IPS DF 4.7 (cell line): Measurements from ENCODE around the gene NEK11.
A peak's percentile ranks its signal among the peaks of the same experiment; 100 is the strongest.

Experiments
- DNase-seq: peaks from one replicate; pipeline ENCODE4 v3.0.0-alpha.2; 2013; ENCODE audit warnings: low spot score; ENCODE audit errors: extremely low read depth

The NEK11 gene

DNA sequence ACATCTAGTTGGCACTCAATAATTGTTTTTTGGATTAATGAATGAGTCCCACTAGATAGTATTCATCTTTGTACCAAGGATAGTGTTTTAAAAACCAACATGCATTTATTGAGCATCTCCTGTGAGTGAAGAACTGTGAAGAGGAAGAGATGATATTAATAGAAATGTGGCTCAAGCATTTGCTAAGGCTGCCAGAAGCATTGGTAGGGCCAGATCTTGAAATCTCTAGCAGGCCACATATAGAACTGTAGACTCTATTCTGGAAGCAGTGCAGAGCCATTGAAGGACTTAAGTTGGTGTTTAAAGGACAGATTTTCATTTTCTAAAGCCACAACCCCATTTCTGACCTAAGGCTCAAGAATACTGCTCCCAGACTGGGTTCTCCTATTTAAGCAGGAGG lies 99.0 kb downstream of the NEK11 start:
- no peak for DNase-seq

DNA sequence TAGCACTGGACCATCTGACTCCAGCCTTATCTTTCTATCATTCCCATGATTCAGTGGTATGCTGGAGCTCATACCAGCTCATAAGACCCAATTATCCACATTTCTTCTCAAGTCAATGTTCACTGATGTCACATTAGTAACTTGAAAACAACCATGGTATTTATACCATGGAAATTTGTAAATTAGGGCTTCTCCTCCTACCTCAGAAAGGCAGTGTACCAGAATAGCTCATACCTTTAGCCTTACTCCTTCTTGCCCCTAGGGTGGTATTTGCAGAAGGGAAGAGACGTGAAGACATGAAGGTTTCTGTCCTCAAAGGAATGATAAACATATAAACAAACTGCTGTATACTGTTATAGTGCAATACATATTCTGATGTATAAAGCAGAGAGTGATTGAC lies 114.2 kb downstream of the NEK11 start:
- no peak for DNase-seq

DNA sequence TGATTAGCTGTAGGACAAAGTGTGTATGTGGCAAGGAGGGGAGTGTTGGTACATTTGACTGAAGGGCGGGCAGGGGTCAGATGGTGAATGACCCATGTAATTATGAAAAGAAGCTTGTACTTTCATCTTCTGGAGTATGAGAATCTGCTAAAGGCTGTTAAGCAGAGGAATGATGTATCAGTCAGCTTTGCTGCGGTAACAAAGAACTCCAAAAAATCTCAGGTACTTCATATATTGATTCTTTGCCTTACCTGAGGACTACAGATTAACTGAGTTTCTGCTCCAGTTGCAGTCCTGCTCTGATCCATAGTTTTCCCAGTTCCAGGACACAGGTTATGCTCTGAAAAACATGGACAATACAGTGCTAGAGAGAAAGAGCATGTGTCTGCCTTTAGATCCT lies 115.1 kb downstream of the NEK11 start:
- DNase-seq = no peak

DNA sequence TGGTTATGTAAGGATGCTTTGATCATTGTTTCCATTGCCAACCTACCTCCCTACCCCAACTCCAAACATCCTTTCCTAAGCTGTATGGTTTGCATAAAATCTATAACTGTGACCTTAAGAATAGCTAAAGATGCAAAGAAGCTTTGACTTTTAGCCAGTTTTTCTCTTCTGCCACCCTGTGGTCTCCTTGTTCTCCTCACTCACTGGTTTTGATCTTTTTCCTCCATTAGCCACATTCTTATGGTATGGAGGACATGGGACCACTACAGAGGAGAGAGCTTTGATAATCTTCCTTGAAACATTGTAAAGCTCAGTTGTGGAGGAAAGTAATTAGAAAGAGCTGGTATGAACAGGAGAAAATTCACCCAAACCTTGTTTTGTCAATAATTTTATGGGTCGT lies 115.9 kb downstream of the NEK11 start:
- DNase-seq = no peak

DNA sequence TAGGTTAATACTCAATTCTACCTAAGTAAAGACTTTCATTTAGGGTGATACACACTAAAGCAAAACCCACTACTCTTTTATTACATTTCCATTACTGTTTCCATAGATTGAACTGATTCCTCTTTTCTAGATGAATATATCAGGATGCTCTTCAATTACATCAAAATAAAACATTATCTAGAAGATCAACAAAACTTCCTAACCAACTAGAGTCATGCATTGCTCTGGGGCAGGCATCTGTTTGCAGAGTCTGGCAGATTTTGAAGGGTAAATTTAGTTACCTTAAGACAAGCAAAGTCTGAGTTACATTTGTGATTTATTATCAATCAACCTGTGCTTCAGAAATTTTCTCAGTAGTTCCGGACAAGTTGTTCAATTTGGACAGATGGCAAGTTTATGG lies 117.1 kb downstream of the NEK11 start:
- no peak for DNase-seq

DNA sequence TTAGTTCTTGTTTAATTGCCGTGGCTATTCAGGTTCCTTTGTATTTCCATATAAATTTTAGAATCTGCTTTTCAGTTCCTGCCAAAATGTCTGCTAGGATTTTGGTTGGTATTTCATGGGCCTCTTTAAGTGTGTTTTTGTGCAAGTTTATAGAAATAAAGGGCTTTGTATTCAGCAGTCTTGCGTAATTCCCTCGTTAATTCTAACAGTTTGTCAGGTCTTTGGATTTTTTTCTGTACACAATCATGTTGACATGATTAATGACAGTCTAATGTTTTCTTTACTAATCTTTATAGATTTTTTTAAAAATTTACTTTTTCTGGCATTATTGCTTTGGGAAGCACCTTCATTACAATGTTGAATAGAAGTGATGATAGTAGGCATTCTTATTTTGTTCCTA lies 120.9 kb downstream of the NEK11 start:
- no peak for DNase-seq

DNA sequence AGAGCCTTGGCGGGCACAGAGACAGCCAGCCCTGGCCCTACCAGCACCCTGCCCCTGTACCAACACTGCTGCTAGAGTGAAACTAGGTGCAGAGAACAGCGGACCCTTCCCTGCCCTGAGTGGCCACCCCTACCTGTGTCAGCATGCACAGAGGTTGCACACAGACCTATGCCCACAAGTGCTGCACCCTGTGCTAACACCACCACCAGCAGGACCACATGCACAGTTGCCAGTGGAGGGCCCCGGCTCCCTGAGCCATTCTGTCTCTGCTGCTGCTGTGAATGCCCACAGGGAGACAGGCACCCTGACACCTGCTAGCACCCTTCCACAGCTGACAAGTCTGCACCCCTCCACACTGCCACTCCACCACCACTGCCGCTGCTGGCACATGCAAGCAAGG lies 131.8 kb downstream of the NEK11 start:
- no peak for DNase-seq

DNA sequence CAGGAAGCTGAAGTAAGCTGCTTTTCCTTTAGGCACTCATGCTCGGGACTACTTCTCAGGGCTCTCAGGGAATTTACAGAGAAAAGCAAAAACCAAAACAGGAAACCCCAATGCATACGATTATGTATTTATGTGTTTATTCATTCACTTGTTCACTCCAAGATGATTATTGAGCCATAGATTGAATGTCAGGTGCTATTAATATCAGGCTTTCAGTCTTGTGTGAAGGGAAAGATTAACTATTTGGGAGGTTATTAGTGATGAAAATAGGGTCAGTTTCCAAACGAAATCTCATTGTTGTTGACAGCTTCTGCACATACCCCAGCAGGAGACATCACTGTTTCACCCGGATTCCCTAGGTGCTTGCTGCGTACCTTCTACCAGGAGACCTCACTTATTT lies 135.8 kb downstream of the NEK11 start:
- no peak for DNase-seq

DNA sequence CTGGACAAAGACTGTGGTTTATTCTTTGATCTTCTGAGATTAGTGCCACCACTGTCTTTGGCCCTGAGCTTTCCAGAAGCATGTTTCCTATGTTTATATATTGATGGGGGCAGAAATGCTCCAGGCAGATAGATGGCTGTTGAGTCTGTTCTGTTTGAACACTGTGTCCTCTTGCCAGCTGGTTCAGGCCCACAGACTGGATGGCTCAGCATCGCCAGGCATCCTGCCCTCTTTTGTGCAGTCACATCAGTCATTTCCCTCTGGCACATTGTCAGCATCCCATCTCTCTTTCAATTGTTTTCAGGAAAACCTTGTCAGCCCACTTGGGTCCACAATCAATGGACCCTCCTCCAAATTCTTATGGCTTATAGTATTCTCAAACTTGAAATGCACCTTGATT lies 141.2 kb downstream of the NEK11 start:
- no peak for DNase-seq

DNA sequence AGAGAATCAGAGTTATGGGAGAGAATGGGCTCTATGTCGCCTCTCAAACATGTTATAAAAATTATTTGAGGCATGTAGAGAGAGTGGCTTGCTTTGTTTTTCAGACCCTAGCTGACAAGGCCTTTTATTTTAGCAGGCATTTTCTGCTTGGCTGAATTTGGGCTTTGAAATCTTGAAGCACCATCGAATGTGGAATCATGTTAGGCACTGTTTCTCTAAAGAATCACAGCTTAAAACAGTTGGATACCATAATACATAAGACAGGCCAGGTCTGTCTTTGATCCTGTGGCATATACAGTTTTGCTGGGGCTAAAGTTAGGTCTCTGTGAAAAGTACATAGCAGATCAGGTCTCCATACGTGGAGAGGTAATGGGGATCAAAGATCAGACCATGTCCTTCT lies 142.7 kb downstream of the NEK11 start:
- DNase-seq = no peak

DNA sequence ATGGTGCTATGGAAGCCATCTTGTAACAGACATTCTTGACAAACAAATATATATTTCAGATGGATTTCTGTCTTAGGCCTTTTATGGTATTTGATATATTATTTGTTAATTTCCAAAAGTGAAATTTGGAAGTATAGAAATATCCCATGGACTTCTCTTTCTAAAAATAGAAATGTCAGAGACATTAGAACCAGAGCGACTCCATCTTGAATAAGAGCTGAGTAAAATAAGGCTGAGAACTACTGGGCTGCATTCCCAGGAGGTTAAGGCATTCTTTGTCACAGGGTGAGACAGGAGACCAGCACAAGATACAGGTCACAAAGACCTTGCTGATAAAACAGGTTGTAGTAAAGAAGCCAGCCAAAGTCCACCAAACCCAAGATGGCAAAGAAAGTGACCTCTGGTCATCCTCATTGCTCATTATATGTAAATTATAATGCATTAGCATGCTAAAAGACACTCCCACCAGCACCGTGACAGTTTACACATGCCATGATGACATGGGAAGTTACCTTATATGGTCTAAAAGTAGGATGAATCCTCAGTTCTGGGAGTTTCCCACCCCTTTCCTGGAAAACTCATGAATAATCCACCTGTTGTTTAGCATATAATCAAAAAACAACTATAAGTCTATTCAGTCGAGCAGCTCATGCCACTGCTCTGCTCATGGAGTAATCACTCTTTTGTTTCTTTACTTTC lies 146.0 kb downstream of the NEK11 start:
- DNase-seq = no peak

DNA sequence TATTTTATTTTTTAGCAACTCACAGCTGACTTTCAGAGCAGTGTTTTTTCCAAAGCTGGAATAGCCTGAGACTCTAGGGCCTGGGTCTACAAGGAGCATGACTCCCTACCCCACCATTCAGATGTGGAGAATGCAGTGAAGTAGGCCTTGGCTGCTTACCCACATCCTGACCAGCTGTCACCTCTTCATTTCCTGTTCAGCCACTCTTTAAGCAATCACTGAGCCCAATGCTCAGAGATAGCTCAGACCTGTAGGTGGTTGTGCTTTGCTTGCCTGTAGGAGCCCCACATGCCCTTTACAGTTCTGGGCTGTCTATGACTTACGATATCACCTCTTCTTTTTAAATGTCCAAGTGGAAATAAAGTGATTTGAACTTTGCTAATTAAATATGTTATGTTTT lies 148.1 kb downstream of the NEK11 start:
- no peak for DNase-seq

DNA sequence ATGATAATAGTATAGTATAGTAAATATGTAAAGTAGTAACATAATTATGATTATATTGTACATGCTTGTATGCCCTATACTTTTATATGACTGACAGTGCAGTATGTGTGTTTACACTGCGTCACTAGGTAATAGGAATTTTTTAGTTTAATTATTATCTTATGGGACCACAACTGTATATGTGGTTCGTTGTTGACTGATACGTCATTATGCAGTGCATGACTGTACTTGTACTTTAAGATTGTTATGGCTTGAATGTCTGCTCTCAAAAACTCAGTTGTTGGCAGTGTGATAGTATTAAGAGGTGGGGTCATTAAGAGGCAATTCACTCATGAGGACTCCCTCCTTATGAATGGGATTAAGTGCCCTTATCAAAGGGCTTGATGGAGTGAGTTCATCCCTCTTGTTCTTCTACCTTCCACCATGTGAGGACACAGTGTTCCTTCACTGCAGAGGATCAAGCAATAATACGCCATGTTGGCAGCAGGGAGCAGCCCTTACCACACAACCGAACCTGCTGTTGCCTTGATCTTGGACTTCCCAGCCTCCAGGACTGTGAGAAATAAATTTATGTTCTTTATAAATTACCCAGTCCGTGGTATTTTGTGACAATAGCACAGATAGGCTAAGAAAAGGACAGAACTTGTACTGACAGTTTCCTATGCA lies 152.2 kb downstream of the NEK11 start:
- DNase-seq = no peak

DNA sequence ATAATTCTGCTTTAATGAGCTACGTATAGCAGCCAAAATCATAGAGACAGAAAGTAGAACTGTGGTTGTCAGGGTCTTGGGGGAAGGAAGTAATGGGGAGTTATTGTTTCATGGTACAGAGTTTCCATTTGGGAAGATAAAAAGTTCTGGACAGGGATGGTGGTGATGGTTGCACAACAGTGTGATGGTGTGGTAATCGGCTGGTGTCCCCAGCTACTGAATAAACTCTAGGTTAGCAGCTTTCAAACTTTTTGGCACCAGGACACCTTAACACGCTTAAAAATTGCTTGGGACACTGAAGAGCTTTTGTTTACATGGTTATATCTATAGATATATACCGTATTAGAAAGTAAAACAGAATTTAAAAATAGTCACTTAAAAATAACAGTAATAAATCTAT lies 166.0 kb downstream of the NEK11 start:
- DNase-seq = no peak

DNA sequence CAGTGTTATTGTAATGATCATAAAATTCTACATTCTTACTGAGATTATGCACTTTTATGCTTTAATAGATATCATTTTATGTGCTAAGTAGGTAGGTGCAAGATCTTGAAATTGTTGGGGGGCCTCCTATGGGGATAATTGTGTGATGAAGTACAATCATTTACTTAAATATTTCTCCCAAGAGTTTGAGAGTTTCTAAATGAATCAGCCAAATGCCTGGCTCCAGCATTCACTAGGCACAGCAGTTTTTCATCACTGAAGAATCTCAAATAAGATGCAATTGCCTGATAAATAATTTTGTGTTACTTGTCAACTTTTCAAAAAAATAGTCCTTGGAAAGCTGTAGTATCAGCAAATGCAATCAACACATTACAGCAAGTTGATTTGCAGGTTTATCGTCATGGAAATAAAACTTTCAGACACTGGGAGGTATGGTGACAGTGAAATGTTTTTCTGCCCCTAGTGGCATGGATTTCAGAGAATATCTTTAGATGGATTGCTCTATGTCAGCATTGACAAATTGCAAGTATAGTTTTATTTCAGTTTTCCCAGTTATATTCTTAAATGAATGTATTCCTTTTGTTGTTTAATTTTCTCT lies 167.1 kb downstream of the NEK11 start:
- no peak for DNase-seq

DNA sequence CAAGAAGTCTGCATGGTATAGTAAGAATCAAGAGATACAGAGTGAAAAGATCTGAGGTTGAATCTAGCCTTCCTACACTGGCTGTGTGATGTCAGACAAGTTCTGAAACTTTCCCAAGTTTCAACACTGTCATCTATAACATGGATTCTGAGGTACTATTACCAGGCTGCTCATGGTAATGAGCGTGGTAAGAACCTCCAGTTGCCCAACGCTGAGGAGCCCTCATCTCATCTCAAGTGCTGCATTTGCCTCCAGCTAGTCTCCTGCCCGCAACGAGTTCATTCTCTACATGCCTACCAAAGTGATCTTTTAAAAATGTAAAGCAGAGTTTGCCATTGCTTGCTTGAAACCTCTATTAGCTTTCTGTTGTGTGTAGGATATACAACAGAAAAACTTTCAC lies 168.1 kb downstream of the NEK11 start:
- DNase-seq = no peak

DNA sequence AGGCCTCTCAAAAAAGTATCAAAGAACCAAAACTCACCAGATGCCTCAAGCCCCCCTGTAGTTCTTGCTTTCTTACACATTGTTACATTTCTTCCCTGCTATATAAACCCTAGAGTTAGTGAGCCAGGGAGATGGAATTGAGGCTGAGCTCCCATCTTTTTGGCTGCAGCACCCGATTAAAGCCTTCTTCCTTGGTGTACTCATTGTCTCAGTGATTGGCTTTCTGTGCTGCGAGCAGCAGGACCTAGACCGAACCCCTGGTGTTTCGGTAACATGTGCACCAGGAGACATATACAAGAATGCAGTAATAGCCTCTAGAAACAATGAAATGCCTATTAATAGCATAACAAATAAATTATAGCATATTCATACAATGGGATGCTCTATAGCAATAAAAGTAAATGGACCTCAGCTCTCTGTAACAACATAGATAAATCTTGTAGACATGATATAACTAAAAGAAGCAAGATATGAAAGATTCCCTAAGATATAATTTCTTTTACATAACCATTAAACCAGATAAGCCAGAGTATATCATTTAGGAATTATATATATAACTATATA lies 174.0 kb downstream of the NEK11 start:
- DNase-seq = no peak

DNA sequence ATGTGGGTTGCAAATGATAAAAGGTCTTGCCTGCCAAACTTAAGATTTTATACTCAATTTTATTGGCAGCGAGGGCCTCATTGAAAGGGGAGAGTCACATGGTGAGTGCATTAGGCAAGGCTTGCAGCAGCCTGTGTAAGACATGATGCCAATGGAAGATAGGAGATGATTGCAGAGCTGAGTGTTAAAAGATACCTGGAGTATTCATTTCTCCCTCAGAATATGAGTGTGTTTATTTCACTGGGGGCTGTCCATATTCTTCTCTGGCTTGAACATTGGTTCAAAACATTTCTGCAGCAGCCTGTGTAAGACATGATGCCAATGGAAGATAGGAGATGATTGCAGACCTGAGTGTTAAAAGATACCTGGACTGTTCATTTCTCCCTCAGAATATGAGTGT lies 189.7 kb downstream of the NEK11 start:
- no peak for DNase-seq

DNA sequence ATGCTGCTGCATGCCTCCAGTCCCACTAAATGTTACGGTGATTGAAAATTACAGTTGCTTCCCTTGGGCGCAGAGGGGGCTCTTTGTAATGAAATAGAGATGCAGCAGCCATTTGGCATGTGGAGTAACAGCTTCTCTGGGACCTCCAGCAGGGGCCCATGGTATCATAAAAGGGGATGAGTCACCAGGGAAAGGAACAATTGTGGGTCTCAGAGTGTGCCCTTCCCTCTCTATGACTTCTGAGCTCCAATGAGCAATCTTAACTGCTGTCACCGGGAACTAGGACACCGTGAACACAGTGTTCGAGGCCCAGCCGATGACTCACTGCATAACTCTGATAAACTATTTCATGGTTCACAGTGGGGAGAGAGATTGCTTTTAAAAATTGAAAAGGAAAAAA lies 190.1 kb downstream of the NEK11 start:
- DNase-seq = peak; percentile 22

DNA sequence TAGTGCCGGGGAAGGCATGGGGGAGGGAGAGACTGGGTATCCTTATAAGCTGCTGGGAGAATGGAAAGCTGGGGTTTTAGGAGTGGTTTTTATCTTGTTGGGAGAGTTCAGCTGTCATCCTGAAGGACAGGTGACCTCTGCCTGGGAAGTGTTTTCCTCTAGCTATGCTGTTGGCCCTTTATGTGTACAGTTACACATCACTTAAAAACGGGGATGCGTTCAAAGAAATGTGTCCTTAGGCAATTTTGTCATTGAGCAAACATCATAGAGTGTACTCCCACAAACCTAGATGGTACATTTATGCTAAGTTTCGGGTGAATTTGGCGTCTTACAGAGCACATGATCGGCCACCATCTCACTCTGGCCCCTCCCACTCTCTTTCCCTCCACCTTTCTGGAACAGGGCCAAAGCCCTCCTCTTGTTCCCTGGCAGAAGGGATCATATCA lies 190.6 kb downstream of the NEK11 start:
- DNase-seq = no peak

DNA sequence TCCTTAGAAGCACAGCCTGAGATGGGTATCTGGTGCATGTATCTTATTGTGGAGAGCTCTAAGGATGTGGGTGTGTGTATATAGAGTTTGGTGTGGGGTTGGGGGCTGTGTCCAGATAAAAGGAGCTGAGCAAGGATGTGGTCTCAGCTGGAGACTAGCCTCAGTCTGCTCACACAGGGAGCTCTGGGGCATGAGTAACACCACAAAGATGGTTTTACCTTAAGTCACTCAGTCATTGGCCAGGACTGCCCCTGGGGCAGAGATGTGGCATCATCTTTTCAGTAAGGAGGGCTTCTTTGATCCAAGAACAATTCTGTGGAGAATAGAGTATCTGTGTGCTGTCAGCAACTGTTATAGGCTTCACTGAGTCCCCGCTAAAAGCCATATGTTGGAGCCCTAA lies 191.5 kb downstream of the NEK11 start:
- no peak for DNase-seq

DNA sequence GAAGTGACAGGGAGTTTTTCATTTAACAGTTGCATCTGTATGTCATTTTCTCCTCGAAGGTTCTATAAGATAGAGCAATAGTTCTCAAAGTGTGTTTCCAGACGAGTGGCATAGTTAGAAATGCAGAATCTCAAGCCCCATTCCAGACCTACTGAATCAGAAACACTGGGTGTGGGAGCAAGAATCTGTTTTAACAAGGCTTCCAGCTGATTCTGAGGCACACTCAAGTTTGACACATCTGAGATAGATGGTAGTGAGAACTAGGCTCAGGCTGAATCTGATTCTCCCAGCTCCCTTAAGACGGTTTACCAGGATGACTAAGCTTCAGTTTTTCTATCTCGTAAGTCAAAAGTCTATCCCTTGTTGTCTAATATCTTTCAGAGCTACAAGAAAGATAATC lies 195.1 kb downstream of the NEK11 start:
- no peak for DNase-seq

DNA sequence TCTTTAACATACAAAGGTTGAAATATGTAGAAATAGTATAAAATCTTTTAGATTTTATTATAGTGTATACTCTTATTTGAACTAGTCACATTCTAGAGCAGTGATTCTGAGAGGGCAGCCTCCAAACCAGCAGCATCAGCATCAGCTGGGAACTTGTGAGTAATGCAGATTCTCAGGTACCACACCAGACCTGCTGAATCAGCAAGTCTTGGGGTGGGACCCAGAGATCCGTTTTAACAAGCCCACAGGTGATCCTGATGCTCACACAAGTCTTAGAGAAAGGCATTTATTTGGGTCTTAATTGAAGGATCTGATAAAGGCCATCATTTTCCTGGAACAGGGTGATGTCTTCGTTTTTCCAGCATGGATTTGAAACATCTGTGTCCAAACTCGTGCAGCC lies 195.9 kb downstream of the NEK11 start:
- no peak for DNase-seq
